ENCODE measurements around the gene NFIC.

DNA sequence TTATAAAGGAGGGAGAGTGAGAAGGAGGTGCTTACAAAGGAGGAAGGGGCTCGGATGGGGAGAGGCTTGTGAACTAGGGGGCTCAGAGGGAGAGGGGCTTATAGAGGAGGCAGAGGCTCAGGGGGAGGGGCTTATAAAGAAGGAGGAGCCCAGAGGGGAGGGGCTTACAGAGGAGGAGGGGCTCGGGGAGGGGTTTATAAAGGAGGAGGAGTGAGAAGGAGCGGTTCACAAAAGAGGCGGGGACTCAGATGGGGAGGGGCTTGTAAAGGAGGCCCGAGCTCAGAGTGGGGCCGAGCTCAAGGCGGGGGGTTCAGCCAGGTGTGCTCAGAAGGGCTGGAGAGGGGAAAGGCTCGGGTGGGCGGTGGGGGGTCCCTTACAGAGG, 113.4 kb downstream of the NFIC start:
- TF ChIP-seq POLR2A (IDR thresholded peaks at IDR 0.05; ENCODE audit: low read length) (no peak), POLR2AphosphoS2 (conservative IDR thresholded peaks at IDR 0.05; ENCODE audit: low read length) (no peak), FOSB (CRISPR knock-in tag; IDR thresholded peaks at IDR 0.05) (no peak), PBX3 (IDR thresholded peaks at IDR 0.05) (no peak), EP300 (IDR thresholded peaks at IDR 0.05) (no peak), JUNB (IDR thresholded peaks at IDR 0.05) (no peak), KDM5A (IDR thresholded peaks at IDR 0.05) (no peak), MAZ (IDR thresholded peaks at IDR 0.05; ENCODE audit: borderline replicate concordance, low read depth, low read length) (no peak)
- TF ChIP-seq, protein P1, sequence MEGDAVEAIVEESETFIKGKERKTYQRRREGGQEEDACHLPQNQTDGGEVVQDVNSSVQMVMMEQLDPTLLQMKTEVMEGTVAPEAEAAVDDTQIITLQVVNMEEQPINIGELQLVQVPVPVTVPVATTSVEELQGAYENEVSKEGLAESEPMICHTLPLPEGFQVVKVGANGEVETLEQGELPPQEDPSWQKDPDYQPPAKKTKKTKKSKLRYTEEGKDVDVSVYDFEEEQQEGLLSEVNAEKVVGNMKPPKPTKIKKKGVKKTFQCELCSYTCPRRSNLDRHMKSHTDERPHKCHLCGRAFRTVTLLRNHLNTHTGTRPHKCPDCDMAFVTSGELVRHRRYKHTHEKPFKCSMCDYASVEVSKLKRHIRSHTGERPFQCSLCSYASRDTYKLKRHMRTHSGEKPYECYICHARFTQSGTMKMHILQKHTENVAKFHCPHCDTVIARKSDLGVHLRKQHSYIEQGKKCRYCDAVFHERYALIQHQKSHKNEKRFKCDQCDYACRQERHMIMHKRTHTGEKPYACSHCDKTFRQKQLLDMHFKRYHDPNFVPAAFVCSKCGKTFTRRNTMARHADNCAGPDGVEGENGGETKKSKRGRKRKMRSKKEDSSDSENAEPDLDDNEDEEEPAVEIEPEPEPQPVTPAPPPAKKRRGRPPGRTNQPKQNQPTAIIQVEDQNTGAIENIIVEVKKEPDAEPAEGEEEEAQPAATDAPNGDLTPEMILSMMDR (IDR thresholded peaks at IDR 0.05), result no peak
- TF ChIP-seq, protein P2, sequence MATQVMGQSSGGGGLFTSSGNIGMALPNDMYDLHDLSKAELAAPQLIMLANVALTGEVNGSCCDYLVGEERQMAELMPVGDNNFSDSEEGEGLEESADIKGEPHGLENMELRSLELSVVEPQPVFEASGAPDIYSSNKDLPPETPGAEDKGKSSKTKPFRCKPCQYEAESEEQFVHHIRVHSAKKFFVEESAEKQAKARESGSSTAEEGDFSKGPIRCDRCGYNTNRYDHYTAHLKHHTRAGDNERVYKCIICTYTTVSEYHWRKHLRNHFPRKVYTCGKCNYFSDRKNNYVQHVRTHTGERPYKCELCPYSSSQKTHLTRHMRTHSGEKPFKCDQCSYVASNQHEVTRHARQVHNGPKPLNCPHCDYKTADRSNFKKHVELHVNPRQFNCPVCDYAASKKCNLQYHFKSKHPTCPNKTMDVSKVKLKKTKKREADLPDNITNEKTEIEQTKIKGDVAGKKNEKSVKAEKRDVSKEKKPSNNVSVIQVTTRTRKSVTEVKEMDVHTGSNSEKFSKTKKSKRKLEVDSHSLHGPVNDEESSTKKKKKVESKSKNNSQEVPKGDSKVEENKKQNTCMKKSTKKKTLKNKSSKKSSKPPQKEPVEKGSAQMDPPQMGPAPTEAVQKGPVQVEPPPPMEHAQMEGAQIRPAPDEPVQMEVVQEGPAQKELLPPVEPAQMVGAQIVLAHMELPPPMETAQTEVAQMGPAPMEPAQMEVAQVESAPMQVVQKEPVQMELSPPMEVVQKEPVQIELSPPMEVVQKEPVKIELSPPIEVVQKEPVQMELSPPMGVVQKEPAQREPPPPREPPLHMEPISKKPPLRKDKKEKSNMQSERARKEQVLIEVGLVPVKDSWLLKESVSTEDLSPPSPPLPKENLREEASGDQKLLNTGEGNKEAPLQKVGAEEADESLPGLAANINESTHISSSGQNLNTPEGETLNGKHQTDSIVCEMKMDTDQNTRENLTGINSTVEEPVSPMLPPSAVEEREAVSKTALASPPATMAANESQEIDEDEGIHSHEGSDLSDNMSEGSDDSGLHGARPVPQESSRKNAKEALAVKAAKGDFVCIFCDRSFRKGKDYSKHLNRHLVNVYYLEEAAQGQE (IDR thresholded peaks at IDR 0.05), result no peak

Measured in A549 (cell line).